ENCODE data around the gene CRADD.
"Not testable (repeated sequence)": the region's sequence is repeated elsewhere in the genome, so short reads cannot be mapped to it uniquely, and the experiment has no call there.

The CRADD gene

GRCh38 chr12:93677195-93678064 is at the start of gene CRADD:
Gene CRADD (plus strand): TSS chr12:93677375.
- DNase-seq: peak; percentile 89

- no peak for DNase-seq
Observed at GRCh38 chr12:93632383-93632782, 44.8 kb upstream of the CRADD start.

GRCh38 chr12:93634416-93634815 is 42.8 kb upstream of the CRADD start:
- DNase-seq: no peak

- no peak for DNase-seq
Observed at GRCh38 chr12:93636708-93637107, 40.5 kb upstream of the CRADD start.

GRCh38 chr12:93638095-93638494 is 39.1 kb upstream of the CRADD start:
- DNase-seq: no peak

GRCh38 chr12:93638954-93639353 is 38.2 kb upstream of the CRADD start:
- no peak for DNase-seq

GRCh38 chr12:93639406-93639805 is 37.8 kb upstream of the CRADD start:
- DNase-seq: no peak

GRCh38 chr12:93641380-93641779 is 35.8 kb upstream of the CRADD start:
- not testable (repeated sequence) for DNase-seq

- DNase-seq: no peak
Observed at GRCh38 chr12:93642751-93643150, 34.4 kb upstream of the CRADD start.

GRCh38 chr12:93645702-93646101 is 31.5 kb upstream of the CRADD start:
- no peak for DNase-seq

GRCh38 chr12:93650626-93651025 is 26.5 kb upstream of the CRADD start:
- no peak for DNase-seq

GRCh38 chr12:93653079-93653478 is 24.1 kb upstream of the CRADD start:
- DNase-seq: no peak

- DNase-seq: no peak
Observed at GRCh38 chr12:93653712-93654111, 23.5 kb upstream of the CRADD start.

GRCh38 chr12:93654421-93654820 is 22.8 kb upstream of the CRADD start:
- DNase-seq: no peak

GRCh38 chr12:93657071-93657470 is 20.1 kb upstream of the CRADD start:
- DNase-seq: no peak

GRCh38 chr12:93661021-93661420 is 16.2 kb upstream of the CRADD start:
- DNase-seq: no peak

GRCh38 chr12:93663006-93663728 is 14.0 kb upstream of the CRADD start:
- DNase-seq: no peak

- DNase-seq: no peak
Observed at GRCh38 chr12:93663729-93664084, 13.5 kb upstream of the CRADD start.

GRCh38 chr12:93664573-93665138 is 12.5 kb upstream of the CRADD start:
- no peak for DNase-seq

- DNase-seq: no peak
Observed at GRCh38 chr12:93667672-93668071, 9.5 kb upstream of the CRADD start.

- no peak for DNase-seq
Observed at GRCh38 chr12:93668919-93669418, 8.2 kb upstream of the CRADD start.

- DNase-seq: no peak
Observed at GRCh38 chr12:93669452-93669851, 7.7 kb upstream of the CRADD start.

GRCh38 chr12:93670104-93670503 is 7.1 kb upstream of the CRADD start:
- DNase-seq: no peak

- DNase-seq: no peak
Observed at GRCh38 chr12:93671044-93671443, 6.1 kb upstream of the CRADD start.

Data from SIG-M5 (cell line).